ENCODE results near the gene HBB. TPM values are rescaled to one million over a fixed set of nuclear protein-coding genes. Genes with fewer than 3 reads are reported as not detected.

Gene HBB
- total RNA-seq (2022) (not detected in 2 replicates), Bru-seq, nascent RNA (not detected), BruChase-seq, experiment 1, labeled RNA remaining after a 6-hour chase (not detected), BruChase-seq, experiment 2, labeled RNA remaining after a 2-hour chase (not detected)
- long read RNA-seq = 0 reads

GRCh38 chr11:5226732-5227310 is at the start of gene HBB:
HBB (minus strand) TSS chr11:5227071; CDS start chr11:5227021, 50 bp downstream.
- Mint-ChIP-seq H3K4me3 (ENCODE audit: low read depth, unreplicated experiment) (no peak within 1 kb of the TSS), H3K27me3 (ENCODE audit: unreplicated experiment) (no peaks in the 10 kb centered on the region), H3K36me3 (ENCODE audit: insufficient read depth, unreplicated experiment) (no peaks in the 10 kb centered on the region), H3K27ac (ENCODE audit: unreplicated experiment) (no peak within 1 kb of the TSS), H3K4me1 (ENCODE audit: low read depth, unreplicated experiment) (no peaks in the 10 kb centered on the region), H3K9me3 (ENCODE audit: low read depth, unreplicated experiment) (no peaks in the 10 kb centered on the region)
- DNase-seq = no peak
- TF ChIP-seq, protein P1, sequence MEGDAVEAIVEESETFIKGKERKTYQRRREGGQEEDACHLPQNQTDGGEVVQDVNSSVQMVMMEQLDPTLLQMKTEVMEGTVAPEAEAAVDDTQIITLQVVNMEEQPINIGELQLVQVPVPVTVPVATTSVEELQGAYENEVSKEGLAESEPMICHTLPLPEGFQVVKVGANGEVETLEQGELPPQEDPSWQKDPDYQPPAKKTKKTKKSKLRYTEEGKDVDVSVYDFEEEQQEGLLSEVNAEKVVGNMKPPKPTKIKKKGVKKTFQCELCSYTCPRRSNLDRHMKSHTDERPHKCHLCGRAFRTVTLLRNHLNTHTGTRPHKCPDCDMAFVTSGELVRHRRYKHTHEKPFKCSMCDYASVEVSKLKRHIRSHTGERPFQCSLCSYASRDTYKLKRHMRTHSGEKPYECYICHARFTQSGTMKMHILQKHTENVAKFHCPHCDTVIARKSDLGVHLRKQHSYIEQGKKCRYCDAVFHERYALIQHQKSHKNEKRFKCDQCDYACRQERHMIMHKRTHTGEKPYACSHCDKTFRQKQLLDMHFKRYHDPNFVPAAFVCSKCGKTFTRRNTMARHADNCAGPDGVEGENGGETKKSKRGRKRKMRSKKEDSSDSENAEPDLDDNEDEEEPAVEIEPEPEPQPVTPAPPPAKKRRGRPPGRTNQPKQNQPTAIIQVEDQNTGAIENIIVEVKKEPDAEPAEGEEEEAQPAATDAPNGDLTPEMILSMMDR (IDR thresholded peaks at IDR 0.05; ENCODE audit: unreplicated experiment) = no peak
- intact Hi-C loops (cut with micrococcal nuclease; ENCODE audit: unreplicated experiment) = no loop called here
- no TSS peak for BruUV-seq (replicated peaks)
- CTCF ChIA-PET = no interaction called here

GRCh38 chr11:5275369-5276110 is 48.7 kb upstream of the HBB start:
- H3K36me3 Mint-ChIP-seq (ENCODE audit: insufficient read depth, unreplicated experiment) = no peaks in the 10 kb centered on the region
- H3K27me3 Mint-ChIP-seq (ENCODE audit: unreplicated experiment) = no peaks in the 10 kb centered on the region
- no TSS peak for BruUV-seq (replicated peaks)
- H3K4me1 Mint-ChIP-seq (ENCODE audit: low read depth, unreplicated experiment) = peaks cover 3% of the 10 kb centered on the region
- TF ChIP-seq, protein P1 (IDR thresholded peaks at IDR 0.05; ENCODE audit: unreplicated experiment) = no peak
- H3K27ac Mint-ChIP-seq (ENCODE audit: unreplicated experiment) = no peak overlapping the region
- no peak overlapping the region for H3K4me3 Mint-ChIP-seq (ENCODE audit: low read depth, unreplicated experiment)
- CTCF ChIA-PET = no interaction called here
- intact Hi-C loops (cut with micrococcal nuclease; ENCODE audit: unreplicated experiment) = no loop called here
- no peak for DNase-seq
- no peaks in the 10 kb centered on the region for H3K9me3 Mint-ChIP-seq (ENCODE audit: low read depth, unreplicated experiment)

- intact Hi-C loops (cut with micrococcal nuclease; ENCODE audit: unreplicated experiment) = no loop called here
- no peak for DNase-seq
- TF ChIP-seq, protein P1 (IDR thresholded peaks at IDR 0.05; ENCODE audit: unreplicated experiment) = no peak
- BruUV-seq (replicated peaks) = no TSS peak
- H3K4me3 Mint-ChIP-seq (ENCODE audit: low read depth, unreplicated experiment) = no peak overlapping the region
- no peak overlapping the region for H3K27ac Mint-ChIP-seq (ENCODE audit: unreplicated experiment)
- no peaks in the 10 kb centered on the region for H3K36me3 Mint-ChIP-seq (ENCODE audit: insufficient read depth, unreplicated experiment)
- H3K27me3 Mint-ChIP-seq (ENCODE audit: unreplicated experiment) = peaks cover 9% of the 10 kb centered on the region
- no peaks in the 10 kb centered on the region for H3K9me3 Mint-ChIP-seq (ENCODE audit: low read depth, unreplicated experiment)
- no peaks in the 10 kb centered on the region for H3K4me1 Mint-ChIP-seq (ENCODE audit: low read depth, unreplicated experiment)
- CTCF ChIA-PET = no interaction called here
Observed at GRCh38 chr11:5274395-5274794, 47.5 kb upstream of the HBB start.

GRCh38 chr11:5272395-5273017 is 45.6 kb upstream of the HBB start:
- TF ChIP-seq, protein P1 (IDR thresholded peaks at IDR 0.05; ENCODE audit: unreplicated experiment) = no peak
- intact Hi-C loops (cut with micrococcal nuclease; ENCODE audit: unreplicated experiment) = no loop called here
- Mint-ChIP-seq H3K4me1 (ENCODE audit: low read depth, unreplicated experiment) (no peaks in the 10 kb centered on the region), H3K27ac (ENCODE audit: unreplicated experiment) (no peak overlapping the region), H3K4me3 (ENCODE audit: low read depth, unreplicated experiment) (no peak overlapping the region), H3K27me3 (ENCODE audit: unreplicated experiment) (peaks cover 28% of the 10 kb centered on the region), H3K36me3 (ENCODE audit: insufficient read depth, unreplicated experiment) (no peaks in the 10 kb centered on the region), H3K9me3 (ENCODE audit: low read depth, unreplicated experiment) (no peaks in the 10 kb centered on the region)
- no TSS peak for BruUV-seq (replicated peaks)
- CTCF ChIA-PET = no interaction called here
- DNase-seq = no peak
